HepG2 (cell line): ENCODE results near the gene ZSCAN21. TPM values are rescaled to one million over a fixed set of nuclear protein-coding genes. Genes with fewer than 3 reads are reported as not detected.

Source experiments
- AHDC1 ChIP-seq: sonication (generic); formaldehyde crosslinking; IDR thresholded peaks from 2 replicates; pipeline ENCODE4 v1.5.1; 2020; ENCODE audit warnings: mild to moderate bottlenecking, missing genetic modification reagents, borderline replicate concordance
- ATF1 ChIP-seq: IDR thresholded peaks from 2 replicates; pipeline ENCODE4 v1.6.1; 2016; ENCODE audit warnings: mild to moderate bottlenecking, control low read depth
- EHMT2 ChIP-seq: fragments of 200-600 bp; sonication (generic); IDR thresholded peaks from 2 replicates; pipeline ENCODE4 v1.7.0; 2017; ENCODE audit warnings: antibody characterized with exemption, low read depth, low read length, borderline replicate concordance
- FOXC1 ChIP-seq: sonication (generic); formaldehyde crosslinking; IDR thresholded peaks from 2 replicates; pipeline ENCODE4 v1.8.0; 2022; ENCODE audit warnings: mild to moderate bottlenecking, missing genetic modification reagents, borderline replicate concordance
- FOXO1 ChIP-seq: sonication (generic); formaldehyde crosslinking; IDR thresholded peaks from 2 replicates; pipeline ENCODE4 v1.4.0; 2020; ENCODE audit warnings: missing genetic modification reagents
- KAT8 ChIP-seq: IDR thresholded peaks from 2 replicates; pipeline ENCODE4 v1.6.1; 2016; ENCODE audit warnings: missing genetic modification reagents, missing compliant biosample characterization
- PHF5A ChIP-seq: IDR thresholded peaks from one replicate; pipeline ENCODE4 v1.6.1; 2018; ENCODE audit warnings: low read depth, missing genetic modification reagents; ENCODE audit not compliant: unreplicated experiment
- RCOR2 ChIP-seq: IDR thresholded peaks from 2 replicates; pipeline ENCODE4 v1.6.1; 2016; ENCODE audit warnings: missing biosample characterization, missing genetic modification reagents
- TEAD2 ChIP-seq: sonication (generic); formaldehyde crosslinking; IDR thresholded peaks from 2 replicates; pipeline ENCODE4 v1.9.0; 2021; ENCODE audit warnings: missing genetic modification reagents
- ZBTB38 ChIP-seq: sonication (generic); formaldehyde crosslinking; IDR thresholded peaks from 2 replicates; pipeline ENCODE4 v1.5.1; 2020; ENCODE audit warnings: mild to moderate bottlenecking, missing genetic modification reagents
- ZBTB4 ChIP-seq: sonication (generic); formaldehyde crosslinking; IDR thresholded peaks from 2 replicates; pipeline ENCODE4 v1.4.0; 2020; ENCODE audit warnings: missing genetic modification reagents, mild to moderate bottlenecking, borderline replicate concordance
- ZGPAT ChIP-seq: IDR thresholded peaks from 2 replicates; pipeline ENCODE4 v1.6.1; 2016; ENCODE audit warnings: mild to moderate bottlenecking
- ZMAT3 ChIP-seq: sonication (generic); formaldehyde crosslinking; conservative IDR thresholded peaks from 2 replicates; pipeline ENCODE4 v1.7.0; 2021; ENCODE audit warnings: missing genetic modification reagents
- ZMAT5 ChIP-seq: sonication (generic); formaldehyde crosslinking; IDR thresholded peaks from 2 replicates; pipeline ENCODE4 v1.5.0; 2020; ENCODE audit warnings: mild to moderate bottlenecking, low read depth, missing genetic modification reagents, borderline replicate concordance
- ZMYM2 ChIP-seq: sonication (generic); formaldehyde crosslinking; IDR thresholded peaks from 2 replicates; pipeline ENCODE4 v1.8.0; 2022; ENCODE audit warnings: mild to moderate bottlenecking, missing genetic modification reagents
- polyA plus RNA-seq, 8 experiments: library from polyadenylated mRNA; depleted of rRNA in 3 of 8; stranded (reverse) in 7 of 8; unstranded in 1 of 8; fragments of >200 nt; fragmentation: Illumina TruSeq in 4 of 8; extraction: Trizol in 4 of 8; gene quantifications; 2 replicates each; pipeline versions ENCODE4 v1.2.1 to v1.2.3, GENCODE V29; 2011 to 2016; ENCODE audit warnings: low read depth in 4 of 8, missing spikeins in 1 of 8, mixed read lengths in 1 of 8; ENCODE audit not compliant: insufficient read depth in 1 of 8
- total RNA-seq, 5 experiments: library from RNA; depleted of rRNA; stranded (reverse); fragments of >200 nt; fragmentation: Illumina TruSeq; extraction: Trizol; gene quantifications; 2 replicates each; pipeline ENCODE4 v1.2.3, GENCODE V29; 2016; ENCODE audit warnings: low read depth in 1 of 5

The ZSCAN21 gene
- total and polyA plus RNA-seq, 2 of the 13 experiments (the other 11 are each of a cell fraction or from before 2014, with no cell fraction given) = 7.0 to 10.0 TPM

GRCh38 chr7:100000239-100000638, 49.3 kb upstream of the ZSCAN21 start (continued):
- no peak for TF ChIP-seq AHDC1
- TF ChIP-seq ZGPAT (CRISPR knock-in tag) = no peak
- 0 out of 2 replicates have a peak, but pooled peaks have one; percentile 42 for TF ChIP-seq ZBTB4 (CRISPR knock-in tag)
- no peak for TF ChIP-seq EHMT2
- no peak for TF ChIP-seq KAT8 (CRISPR knock-in tag)
- peak; percentile 16; the same call in 1 of the 2 replicates for TF ChIP-seq FOXC1 (CRISPR knock-in tag)
- peak; percentile 77; the same call in 1 of the 2 replicates for TF ChIP-seq ZBTB38 (CRISPR knock-in tag)
- 0 out of 2 replicates have a peak, but pooled peaks have one; percentile 39 for TF ChIP-seq ZMYM2 (CRISPR knock-in tag)
- TF ChIP-seq TEAD2 (CRISPR knock-in tag) = no peak
- TF ChIP-seq ATF1 (CRISPR knock-in tag) = 0 out of 2 replicates have a peak, but pooled peaks have one; percentile 6
- TF ChIP-seq ZMAT3 (CRISPR knock-in tag) = 0 out of 2 replicates have a peak, but pooled peaks have one; percentile 38
- no peak for TF ChIP-seq FOXO1 (CRISPR knock-in tag)
- 0 out of 2 replicates have a peak, but pooled peaks have one; percentile 48 for TF ChIP-seq RCOR2 (CRISPR knock-in tag)
- no peak for TF ChIP-seq ZMAT5
- TF ChIP-seq PHF5A (CRISPR knock-in tag) = no peak
